H9 (cell line): ENCODE data around the gene OR5A2. TPM values are rescaled to one million over a fixed set of nuclear protein-coding genes. Genes with fewer than 3 reads are reported as not detected.

ENCODE experiments used
- DNase-seq: peaks from one replicate; pipeline ENCODE4 v3.0.0-alpha.2; 2017
- H2AFZ ChIP-seq: one replicate; pipeline ENCODE4 v1.6.1; 2013; ENCODE audit warnings: mild to moderate bottlenecking, low read length, control low read depth, moderate library complexity
- H2AK5ac ChIP-seq: 2 replicates; pipeline ENCODE4 v1.6.1; 2013; ENCODE audit warnings: low read length, control low read depth, mixed read lengths; ENCODE audit not compliant: insufficient read length
- H2BK120ac ChIP-seq: one replicate; pipeline ENCODE4 v1.6.1; 2013; ENCODE audit warnings: low read depth, mild to moderate bottlenecking, low read length, control low read depth, inconsistent platforms; ENCODE audit not compliant: poor library complexity, severe bottlenecking
- H2BK12ac ChIP-seq: 2 replicates; pipeline ENCODE4 v1.6.1; 2013; ENCODE audit warnings: low read length, control low read depth, mixed read lengths, low read depth; ENCODE audit not compliant: insufficient read length
- H2BK15ac ChIP-seq: 2 replicates; pipeline ENCODE4 v1.6.1; 2013; ENCODE audit warnings: low read depth, low read length, control low read depth
- H2BK20ac ChIP-seq: one replicate; pipeline ENCODE4 v1.6.1; 2013; ENCODE audit warnings: low read depth, mild to moderate bottlenecking, low read length, control low read depth, inconsistent platforms; ENCODE audit not compliant: poor library complexity, severe bottlenecking
- H2BK5ac ChIP-seq: 2 replicates; pipeline ENCODE4 v1.6.1; 2013; ENCODE audit warnings: low read length, control low read depth, mixed read lengths; ENCODE audit not compliant: insufficient read length
- H3K14ac ChIP-seq: 2 replicates; pipeline ENCODE4 v1.6.1; 2013; ENCODE audit warnings: low read length, control low read depth; ENCODE audit not compliant: insufficient read depth
- H3K18ac ChIP-seq: 2 replicates; pipeline ENCODE4 v1.6.1; 2013; ENCODE audit warnings: low read depth, mild to moderate bottlenecking, mixed read lengths, low read length, control low read depth; ENCODE audit not compliant: insufficient read length
- H3K23ac ChIP-seq: 2 replicates; pipeline ENCODE4 v1.6.1; 2013; ENCODE audit warnings: low read length, control low read depth, mixed read lengths, low read depth; ENCODE audit not compliant: insufficient read length
- H3K23me2 ChIP-seq: 2 replicates; pipeline ENCODE4 v1.6.1; 2013; ENCODE audit warnings: low read depth, mild to moderate bottlenecking, mixed read lengths, low read length, control low read depth; ENCODE audit not compliant: insufficient read length, poor library complexity, severe bottlenecking
- H3K27ac ChIP-seq: 2 replicates; pipeline ENCODE4 v1.5.1; 2013; ENCODE audit warnings: low read length, control low read depth, mixed read lengths, low read depth; ENCODE audit not compliant: insufficient read length
- H3K27me3 ChIP-seq: 2 replicates; pipeline ENCODE4 v1.6.1; 2013; ENCODE audit warnings: low read length, control low read depth, inconsistent platforms; ENCODE audit not compliant: insufficient read depth
- H3K4ac ChIP-seq: 2 replicates; pipeline ENCODE4 v1.6.1; 2013; ENCODE audit warnings: low read depth, mild to moderate bottlenecking, control low read depth, inconsistent platforms, low read length, moderate library complexity
- H3K4me1 ChIP-seq: 2 replicates; pipeline ENCODE4 v1.6.1; 2013; ENCODE audit warnings: low read length, control low read depth, inconsistent platforms; ENCODE audit not compliant: insufficient read depth
- H3K4me2 ChIP-seq: 2 replicates; pipeline ENCODE4 v1.6.1; 2013; ENCODE audit warnings: low read length, control low read depth, mixed read lengths; ENCODE audit not compliant: insufficient read length, insufficient read depth
- H3K56ac ChIP-seq: 2 replicates; pipeline ENCODE4 v1.6.1; 2013; ENCODE audit warnings: low read depth, mild to moderate bottlenecking, mixed read lengths, low read length, control low read depth; ENCODE audit not compliant: insufficient read length
- H3K79me1 ChIP-seq: 2 replicates; pipeline ENCODE4 v1.6.1; 2013; ENCODE audit warnings: low read depth, mild to moderate bottlenecking, moderate library complexity, low read length, control low read depth, inconsistent platforms; ENCODE audit not compliant: insufficient read depth, poor library complexity, severe bottlenecking
- H3K79me2 ChIP-seq: 2 replicates; pipeline ENCODE4 v1.6.1; 2013; ENCODE audit warnings: low read length, control low read depth, inconsistent platforms; ENCODE audit not compliant: insufficient read depth
- H3K9ac ChIP-seq: 2 replicates; pipeline ENCODE4 v1.6.1; 2013; ENCODE audit warnings: low read length, control low read depth, mixed read lengths; ENCODE audit not compliant: insufficient read length; ENCODE audit errors: extremely low read depth
- H3K9me3 ChIP-seq: one replicate; pipeline ENCODE4 v1.6.1; 2013; ENCODE audit warnings: low read depth, low read length, inconsistent platforms; ENCODE audit not compliant: control insufficient read depth
- H3T11ph ChIP-seq: one replicate; pipeline ENCODE4 v1.6.1; 2013; ENCODE audit warnings: mild to moderate bottlenecking, low read length, control low read depth, inconsistent platforms
- H4K20me1 ChIP-seq: one replicate; pipeline ENCODE4 v1.6.1; 2013; ENCODE audit not compliant: control insufficient read depth, insufficient read length, insufficient read depth
- H4K5ac ChIP-seq: 2 replicates; pipeline ENCODE4 v1.6.1; 2013; ENCODE audit warnings: low read depth, mild to moderate bottlenecking, mixed read lengths, low read length, control low read depth; ENCODE audit not compliant: insufficient read length
- H4K8ac ChIP-seq: replicated peaks from 2 replicates; pipeline ENCODE4 v1.6.1; 2013; ENCODE audit warnings: low read length, control low read depth, mixed read lengths, low read depth; ENCODE audit not compliant: insufficient read length
- H4K91ac ChIP-seq: 2 replicates; pipeline ENCODE4 v1.6.1; 2013; ENCODE audit warnings: low read depth, mild to moderate bottlenecking, moderate library complexity, mixed read lengths, low read length, control low read depth; ENCODE audit not compliant: insufficient read length
- H3K27ac Mint-ChIP-seq, 3 experiments: 2 replicates in 2 of 3; 3 replicates in 1 of 3; pipeline ENCODE4 v1.8.0; 2020 to 2021; ENCODE audit warnings: mixed read lengths in 3 of 3, mild to moderate bottlenecking in 1 of 3, moderate library complexity in 1 of 3
- H3K27me3 Mint-ChIP-seq: 2 replicates; pipeline ENCODE4 v1.8.0; 2021; ENCODE audit warnings: low read depth, mild to moderate bottlenecking, moderate library complexity, mixed read lengths
- H3K36me3 Mint-ChIP-seq, 3 experiments: 2 replicates in 2 of 3; 3 replicates in 1 of 3; pipeline ENCODE4 v1.8.0; 2020 to 2021; ENCODE audit warnings: low read depth in 3 of 3, mixed read lengths in 3 of 3; ENCODE audit not compliant: insufficient read depth in 1 of 3
- H3K4me1 Mint-ChIP-seq, 2 experiments: 2 replicates each; pipeline ENCODE4 v1.8.0; 2020; ENCODE audit warnings: mixed read lengths in 2 of 2
- H3K4me3 Mint-ChIP-seq, 2 experiments: 2 replicates in 1 of 2; 3 replicates in 1 of 2; pipeline ENCODE4 v1.8.0; 2020 to 2021; ENCODE audit warnings: mild to moderate bottlenecking in 2 of 2, mixed read lengths in 2 of 2, moderate library complexity in 1 of 2
- H3K9me3 Mint-ChIP-seq, 2 experiments: 2 replicates in 1 of 2; 3 replicates in 1 of 2; pipeline ENCODE4 v1.8.0; 2020; ENCODE audit warnings: mild to moderate bottlenecking in 2 of 2, mixed read lengths in 2 of 2, moderate library complexity in 1 of 2
- CTCF ChIP-seq: fragments of 200-600 bp; sonication (generic); conservative IDR thresholded peaks from 3 replicates; pipeline ENCODE4 v1.8.0; 2021; ENCODE audit warnings: antibody characterized with exemption, mild to moderate bottlenecking
- WGBS: extraction: QIAGEN DNeasy Blood & Tissue Kit; methylation state at CpG from one replicate; pipeline ENCODE4 v1.1.7; 2013; ENCODE audit warnings: missing lambda C conversion rate, low lambda C conversion rate, mixed read lengths; ENCODE audit not compliant: insufficient read length; ENCODE audit errors: extremely low coverage; 5-methylcytosine and 5-hydroxymethylcytosine counted together
- total RNA-seq: library from RNA; stranded (reverse); gene quantifications from 2 replicates; pipeline ENCODE4 v1.2.1, GENCODE V29; 2021

Gene OR5A2
- total RNA-seq, 1 experiment from 2014 or later: not detected

GRCh38 chr11:59368238-59369022 is 57.8 kb downstream of the OR5A2 start:
- Histone ChIP-seq H3K79me1 (no peaks in the 10 kb centered on the region), H3K56ac (no peak overlapping the region), H2AK5ac (no peak overlapping the region), H4K8ac (no peak overlapping the region), H4K20me1 (no peaks in the 10 kb centered on the region), H3K23me2 (peaks cover 3% of the 10 kb centered on the region), H2BK120ac (no peak overlapping the region), H3K9me3 (no peaks in the 10 kb centered on the region), H3K27ac (no peak overlapping the region), H3K4me2 (no peak overlapping the region), H4K91ac (no peak overlapping the region), H3K18ac (no peak overlapping the region), H2BK5ac (no peak overlapping the region), H2AFZ (no peak overlapping the region), H3K14ac (no peak overlapping the region), H3T11ph (no peak overlapping the region), H2BK15ac (no peak overlapping the region), H3K4ac (no peak overlapping the region), H3K79me2 (no peaks in the 10 kb centered on the region), H3K27me3 (no peaks in the 10 kb centered on the region), H2BK12ac (no peak overlapping the region), H2BK20ac (no peak overlapping the region), H4K5ac (no peak overlapping the region), H3K23ac (no peak overlapping the region), H3K4me1 (no peaks in the 10 kb centered on the region), H3K9ac (no peak overlapping the region)
- H3K36me3 Mint-ChIP-seq: peaks cover 5 to 22% (median 7%) of the 10 kb centered on the region in 3 experiments; a peak in 5 of 7 replicates
- H3K9me3 Mint-ChIP-seq: peaks cover 40 to 73% of the 10 kb centered on the region in 2 experiments
- H3K4me3 Mint-ChIP-seq: no peak overlapping the region; a peak in 1 of 5 replicates
- TF ChIP-seq CTCF: no peak
- WGBS: no CpG with 5 or more reads among the region's 8 CpGs
- H3K27ac Mint-ChIP-seq: no peak overlapping the region
- no peaks in the 10 kb centered on the region for H3K4me1 Mint-ChIP-seq
- no peak for DNase-seq
- H3K27me3 Mint-ChIP-seq: no peaks in the 10 kb centered on the region

Other genes starting within 250 kb of the OR5A2 start
- gene MPEG1, start 213.5 kb downstream of the OR5A2 start, total RNA-seq: not detected in 2 replicates
- gene OR5AN1, start 67.5 kb downstream of the OR5A2 start, total RNA-seq: not detected in 2 replicates
- gene OR5A1, start 10.1 kb upstream of the OR5A2 start, total RNA-seq: not detected in 2 replicates
- gene OR4D6, start 30.5 kb upstream of the OR5A2 start, total RNA-seq: not detected in 2 replicates
- not detected in 2 replicates for gene OR4D10, start 46.9 kb upstream of the OR5A2 start, total RNA-seq
- gene OR4D11, start 77.2 kb upstream of the OR5A2 start, total RNA-seq: not detected in 2 replicates
- not detected in 2 replicates for gene OR4D9, start 85.1 kb upstream of the OR5A2 start, total RNA-seq
- gene OSBP, start 189.4 kb upstream of the OR5A2 start, total RNA-seq: 46.7 and 48.5 TPM in 2 replicates
- 31.4 and 32.5 TPM in 2 replicates for gene PATL1, start 242.6 kb upstream of the OR5A2 start, total RNA-seq